ENCODE results near the gene GJB3.

The GJB3 gene

DNA sequence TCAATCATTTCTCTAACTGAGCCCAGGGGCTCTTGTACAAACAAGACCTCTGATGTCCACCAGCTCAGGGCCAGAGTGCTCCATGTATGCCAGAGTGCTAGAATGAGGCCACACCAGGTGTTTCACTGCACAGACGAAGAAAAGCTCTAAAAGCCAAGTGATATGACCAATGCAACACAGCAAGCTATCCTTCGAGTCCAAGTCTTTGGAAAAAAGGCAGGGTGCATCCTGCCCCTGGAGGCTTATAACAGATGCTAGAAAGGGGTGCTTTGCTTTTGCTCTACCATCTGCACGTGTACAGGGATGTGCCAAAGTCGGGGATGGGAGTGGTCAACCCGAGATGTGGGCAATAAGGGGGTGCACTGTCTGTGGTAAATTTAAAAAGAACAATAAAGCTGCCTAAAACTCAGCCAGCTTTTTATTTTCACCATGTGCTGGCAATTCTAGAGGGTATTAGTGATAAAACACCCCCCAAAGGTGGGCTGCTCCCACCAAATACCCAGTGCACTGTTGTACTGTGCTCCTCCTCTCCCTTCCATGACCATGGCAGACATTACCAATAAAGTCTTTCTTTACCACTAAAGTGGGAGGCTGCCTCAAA lies 46.4 kb downstream of the GJB3 start:
- DNase-seq: no peak

DNA sequence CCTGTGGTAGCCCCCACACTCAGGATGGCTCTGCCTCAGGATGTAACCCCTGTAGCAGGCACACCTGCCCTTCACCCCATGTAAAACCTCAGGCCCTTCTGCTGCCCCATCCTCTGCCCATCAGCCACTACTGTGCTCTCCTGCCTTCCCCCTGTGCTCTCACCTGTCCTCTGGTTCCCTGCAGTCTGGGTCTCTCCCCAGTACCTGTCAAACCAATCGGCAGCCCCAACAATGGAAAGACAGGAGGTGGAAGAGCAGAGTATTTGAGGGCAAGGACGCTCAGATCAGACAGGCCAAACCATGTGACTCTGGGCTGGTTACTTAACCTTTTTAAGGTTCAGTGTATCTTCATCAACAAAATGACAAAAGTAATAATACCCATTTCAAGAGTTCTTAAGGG lies 47.6 kb downstream of the GJB3 start:
- DNase-seq: no peak

DNA sequence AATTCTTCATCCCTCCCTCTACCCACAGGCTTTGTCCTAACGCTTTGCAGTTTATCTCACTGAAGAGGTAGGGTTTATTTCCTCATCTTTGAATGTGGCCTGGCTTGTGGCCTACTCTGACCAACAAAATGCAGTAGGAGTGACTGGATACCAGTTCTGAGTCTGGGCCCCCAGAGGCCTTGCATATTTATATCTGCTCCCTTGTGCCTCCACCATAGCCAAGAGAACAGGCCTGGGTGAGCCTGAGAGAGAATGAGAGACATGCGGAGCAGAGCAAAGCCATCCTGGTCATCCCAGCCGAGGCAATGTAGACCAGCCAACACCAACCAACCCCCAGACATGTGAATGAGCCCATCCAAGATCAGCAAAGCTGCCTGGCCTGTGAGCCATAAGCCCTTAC lies 48.2 kb downstream of the GJB3 start:
- peak; percentile 82 for DNase-seq

DNA sequence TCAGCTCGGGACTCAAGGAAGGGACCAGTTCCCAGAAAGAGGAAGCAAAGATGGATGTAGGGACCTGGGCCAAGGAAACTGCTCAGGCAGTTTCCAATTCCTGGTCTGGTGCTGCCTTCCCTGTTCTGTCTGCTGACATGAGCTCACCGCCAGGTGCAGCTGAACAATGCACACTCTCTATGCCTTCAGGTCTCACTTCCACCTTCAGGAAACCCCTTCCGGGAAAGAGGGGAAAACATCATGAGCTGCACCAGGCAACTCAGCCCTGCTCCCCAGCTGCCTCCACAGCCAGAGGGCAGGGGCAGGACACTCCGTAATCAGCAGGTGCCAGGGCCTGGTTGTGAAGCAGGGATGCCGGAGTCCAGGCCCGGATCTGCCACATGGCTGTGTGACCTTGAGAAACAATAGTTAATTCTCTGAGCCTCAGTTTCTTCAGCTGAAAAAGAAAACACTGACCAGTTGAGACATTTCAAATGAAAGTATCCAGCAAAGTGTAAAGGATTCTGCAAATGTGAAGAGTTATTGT lies 50.8 kb downstream of the GJB3 start:
- DNase-seq: no peak

DNA sequence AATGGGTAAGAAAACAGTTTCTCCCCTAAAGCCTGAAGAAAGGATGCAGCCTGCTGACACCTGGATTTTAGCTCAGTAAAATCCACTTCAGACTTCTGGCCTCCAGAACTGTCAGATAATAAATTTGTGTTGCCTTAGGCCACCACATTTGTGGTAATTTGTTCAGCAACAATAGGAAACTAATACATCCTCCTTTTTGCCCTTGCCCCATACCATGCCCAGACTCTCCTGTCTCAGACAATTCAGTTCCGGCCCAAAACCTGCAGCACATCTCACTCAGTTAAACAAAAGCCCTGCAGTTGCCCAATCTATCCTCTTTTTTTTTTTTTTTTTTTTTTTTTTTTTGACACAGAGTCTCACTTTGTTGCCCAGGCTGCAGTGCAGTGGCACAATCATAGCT lies 52.7 kb downstream of the GJB3 start:
- peak; percentile 62 for DNase-seq
